ENCODE measurements around the gene HLA-DMA. TPM values are rescaled to one million over a fixed set of nuclear protein-coding genes. Genes with fewer than 3 reads are reported as not detected.

Gene HLA-DMA
- total and polyA plus RNA-seq, 3 donors from 2014 or later: 10.1 to 54.5 (median 19.8) TPM

DNA sequence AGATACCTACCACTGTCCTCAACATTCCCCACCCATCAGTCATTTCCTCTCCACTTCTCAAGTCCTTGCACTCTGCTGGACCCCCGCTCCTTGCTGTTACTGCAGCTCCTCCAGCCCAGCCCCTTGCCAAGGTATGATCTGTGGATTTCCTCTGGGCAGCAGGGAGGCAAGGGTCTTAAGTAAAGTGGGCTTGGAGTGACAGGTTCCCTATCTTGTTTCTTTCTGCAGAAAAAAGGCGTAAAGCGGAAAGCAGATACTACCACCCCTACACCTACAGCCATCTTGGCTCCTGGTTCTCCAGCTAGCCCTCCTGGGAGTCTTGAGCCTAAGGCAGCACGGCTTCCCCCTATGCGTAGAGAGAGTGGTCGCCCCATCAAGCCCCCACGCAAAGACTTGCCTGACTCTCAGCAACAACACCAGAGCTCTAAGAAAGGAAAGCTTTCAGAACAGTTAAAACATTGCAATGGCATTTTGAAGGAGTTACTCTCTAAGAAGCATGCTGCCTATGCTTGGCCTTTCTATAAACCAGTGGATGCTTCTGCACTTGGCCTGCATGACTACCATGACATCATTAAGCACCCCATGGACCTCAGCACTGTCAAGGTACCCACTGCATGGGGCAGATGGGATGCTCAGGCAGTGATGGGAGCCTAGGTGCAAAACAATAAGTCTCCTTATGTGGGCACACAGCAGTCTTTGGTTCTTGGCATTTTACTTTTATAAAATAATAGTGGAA, 23.6 kb upstream of the HLA-DMA start:
- Histone ChIP-seq H3K4me3 (no peak overlapping the region), H3K27me3 (no peaks in the 10 kb centered on the region), H3K27ac (no peak overlapping the region), H3K36me3 (ENCODE audit: low read depth, missing control alignments) (peaks cover 3% of the 10 kb centered on the region), H3K4me1 (peaks cover 20% of the 10 kb centered on the region), H3K9me3 (no peaks in the 10 kb centered on the region)
- DNase-seq: no peak
- intact Hi-C loops (cut with DNase I; ENCODE audit: low total_unique reads): no loop called here
- TF ChIP-seq, protein P1, sequence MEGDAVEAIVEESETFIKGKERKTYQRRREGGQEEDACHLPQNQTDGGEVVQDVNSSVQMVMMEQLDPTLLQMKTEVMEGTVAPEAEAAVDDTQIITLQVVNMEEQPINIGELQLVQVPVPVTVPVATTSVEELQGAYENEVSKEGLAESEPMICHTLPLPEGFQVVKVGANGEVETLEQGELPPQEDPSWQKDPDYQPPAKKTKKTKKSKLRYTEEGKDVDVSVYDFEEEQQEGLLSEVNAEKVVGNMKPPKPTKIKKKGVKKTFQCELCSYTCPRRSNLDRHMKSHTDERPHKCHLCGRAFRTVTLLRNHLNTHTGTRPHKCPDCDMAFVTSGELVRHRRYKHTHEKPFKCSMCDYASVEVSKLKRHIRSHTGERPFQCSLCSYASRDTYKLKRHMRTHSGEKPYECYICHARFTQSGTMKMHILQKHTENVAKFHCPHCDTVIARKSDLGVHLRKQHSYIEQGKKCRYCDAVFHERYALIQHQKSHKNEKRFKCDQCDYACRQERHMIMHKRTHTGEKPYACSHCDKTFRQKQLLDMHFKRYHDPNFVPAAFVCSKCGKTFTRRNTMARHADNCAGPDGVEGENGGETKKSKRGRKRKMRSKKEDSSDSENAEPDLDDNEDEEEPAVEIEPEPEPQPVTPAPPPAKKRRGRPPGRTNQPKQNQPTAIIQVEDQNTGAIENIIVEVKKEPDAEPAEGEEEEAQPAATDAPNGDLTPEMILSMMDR (IDR thresholded peaks at IDR 0.05): no peak
- TF ChIP-seq POLR2A (IDR thresholded peaks at IDR 0.05): no peak
- 62 to 74% methylated on average over 7 of the region's 7 CpGs for WGBS, 2 donors

DNA sequence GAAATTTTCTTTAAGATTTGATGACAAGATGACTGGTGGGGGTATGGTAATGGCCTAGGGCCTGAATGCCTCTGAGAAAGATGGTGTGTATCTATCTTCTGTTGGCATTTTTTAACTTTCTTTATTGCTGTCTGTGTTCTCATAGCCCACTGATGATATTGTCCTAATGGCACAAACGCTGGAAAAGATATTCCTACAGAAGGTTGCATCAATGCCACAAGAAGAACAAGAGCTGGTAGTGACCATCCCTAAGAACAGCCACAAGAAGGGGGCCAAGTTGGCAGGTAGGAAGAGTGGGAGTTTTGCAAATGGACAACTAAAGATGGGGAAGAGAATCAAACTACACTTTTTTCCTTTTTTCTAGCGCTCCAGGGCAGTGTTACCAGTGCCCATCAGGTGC, 23.0 kb upstream of the HLA-DMA start:
- no peaks in the 10 kb centered on the region for H3K9me3 ChIP-seq
- H3K27ac ChIP-seq: peak overlapping the region in 1 of 2 donors; percentile 26
- DNase-seq: no peak
- intact Hi-C loops (cut with DNase I; ENCODE audit: low total_unique reads): no loop called here
- TF ChIP-seq, protein P1 (IDR thresholded peaks at IDR 0.05): no peak
- no peak for TF ChIP-seq POLR2A (IDR thresholded peaks at IDR 0.05)
- 48 to 53% methylated on average over 2 of the region's 2 CpGs for WGBS, 2 donors
- no peaks in the 10 kb centered on the region for H3K27me3 ChIP-seq
- H3K4me3 ChIP-seq: no peak overlapping the region
- peaks cover 3% of the 10 kb centered on the region for H3K36me3 ChIP-seq (ENCODE audit: low read depth, missing control alignments)
- peaks cover 20% of the 10 kb centered on the region for H3K4me1 ChIP-seq

DNA sequence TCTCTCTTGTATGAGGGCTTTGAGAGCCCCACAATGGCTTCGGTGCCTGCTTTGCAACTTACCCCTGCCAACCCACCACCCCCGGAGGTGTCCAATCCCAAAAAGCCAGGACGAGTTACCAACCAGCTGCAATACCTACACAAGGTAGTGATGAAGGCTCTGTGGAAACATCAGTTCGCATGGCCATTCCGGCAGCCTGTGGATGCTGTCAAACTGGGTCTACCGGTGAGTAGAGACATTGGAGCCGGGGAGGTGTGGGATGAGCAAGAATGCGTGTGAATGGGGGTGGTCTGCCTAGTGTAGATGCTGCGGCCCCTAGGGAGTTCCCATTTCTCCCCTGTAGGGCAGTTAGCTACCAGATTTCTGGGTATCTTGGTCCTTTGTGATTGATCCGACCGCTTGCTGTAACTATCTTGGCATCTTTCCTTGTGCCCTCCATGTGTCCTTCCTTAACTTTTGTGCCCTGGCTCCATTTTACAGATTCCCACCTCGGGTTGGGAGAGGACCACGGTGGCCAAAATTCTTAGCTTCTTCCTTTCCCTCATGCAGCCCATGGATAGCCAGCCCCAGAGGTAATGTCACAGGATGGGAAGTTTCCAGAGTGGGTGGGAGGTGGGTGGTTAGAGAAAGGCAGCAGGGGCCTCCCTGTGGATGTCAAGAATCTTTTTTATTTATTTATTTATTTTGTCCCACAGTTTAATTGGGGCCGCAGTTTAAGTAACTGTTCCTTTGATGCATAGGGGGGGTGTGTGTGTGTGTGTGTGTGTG, 21.8 kb upstream of the HLA-DMA start:
- Histone ChIP-seq H3K4me1 (peaks cover 20% of the 10 kb centered on the region), H3K36me3 (ENCODE audit: low read depth, missing control alignments) (peaks cover 3% of the 10 kb centered on the region), H3K27me3 (no peaks in the 10 kb centered on the region), H3K9me3 (no peaks in the 10 kb centered on the region), H3K27ac (peak overlapping the region in 1 of 2 donors; percentile 83), H3K4me3 (peak overlapping the region; percentile 82 to 88)
- no peak for DNase-seq
- TF ChIP-seq, protein P1 (IDR thresholded peaks at IDR 0.05): no peak
- no peak for TF ChIP-seq POLR2A (IDR thresholded peaks at IDR 0.05)
- intact Hi-C loops (cut with DNase I; ENCODE audit: low total_unique reads): no loop called here
- WGBS, 2 donors: 5 to 10% methylated on average over 10 to 14 of the region's 14 CpGs

DNA sequence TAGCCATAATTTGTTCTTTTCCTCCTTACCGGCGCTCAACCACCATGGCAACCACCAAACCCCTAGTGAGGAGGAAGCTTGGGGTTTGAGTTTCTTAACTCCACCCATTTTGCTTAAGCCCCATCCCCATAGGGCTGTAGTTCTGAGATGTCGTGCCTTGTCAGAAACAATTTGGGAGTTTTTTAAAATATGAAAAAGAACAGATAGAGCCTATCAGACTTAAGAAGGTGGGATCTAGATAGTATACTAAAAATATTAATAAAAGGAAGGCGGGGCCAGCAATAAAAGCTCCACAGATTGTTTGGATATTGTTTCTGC, 21.1 kb upstream of the HLA-DMA start:
- intact Hi-C loops (cut with DNase I; ENCODE audit: low total_unique reads): no loop called here

More for the DNA sequence above, 21.1 kb upstream of the HLA-DMA start:
- H3K27me3 ChIP-seq: no peaks in the 10 kb centered on the region
- 0 to 2% methylated on average over 4 of the region's 4 CpGs for WGBS, 2 donors
- H3K36me3 ChIP-seq (ENCODE audit: low read depth, missing control alignments): no peaks in the 10 kb centered on the region
- H3K4me3 ChIP-seq: peak overlapping the region; percentile 82 to 88
- DNase-seq: no peak
- peak overlapping the region; percentile 83 to 99 for H3K27ac ChIP-seq
- TF ChIP-seq, protein P1 (IDR thresholded peaks at IDR 0.05): no peak
- no peak for TF ChIP-seq POLR2A (IDR thresholded peaks at IDR 0.05)
- H3K4me1 ChIP-seq: peaks cover 20% of the 10 kb centered on the region
- H3K9me3 ChIP-seq: no peaks in the 10 kb centered on the region
